ENCODE data around the gene FBRS.

FBRS gene

GRCh38 chr16:30657866-30658730 lies at the start of gene FBRS:
TSS of gene FBRS (plus strand) at chr16:30658431. CDS start at chr16:30659519, 1,088 bp downstream.
- Histone ChIP-seq H3K27ac (peak within 1 kb of the TSS; percentile 92 to 95), H3K4me3 (peak within 1 kb of the TSS; percentile 77)
- peak; percentile 66 for TF ChIP-seq CTCF (IDR thresholded peaks at IDR 0.05)
- peak; percentile 100 for DNase-seq (ENCODE audit: low spot score)

- TF ChIP-seq CTCF (IDR thresholded peaks at IDR 0.05) = no peak
- peak overlapping the region; percentile 88 for H3K4me3 ChIP-seq
- DNase-seq (ENCODE audit: low spot score) = peak; percentile 76
- H3K27ac ChIP-seq = peak overlapping the region; percentile 89 to 92
These were observed 49.0 kb upstream of the FBRS start for GRCh38 chr16:30609002-30609925.

- H3K27ac ChIP-seq = peak within 1 kb of the TSS; percentile 89 to 92
- TF ChIP-seq CTCF (IDR thresholded peaks at IDR 0.05) = no peak
These were observed 48.0 kb upstream of the FBRS start, which contains the start of gene ZNF689 for GRCh38 chr16:30609926-30610839. TSS of gene ZNF689 (minus strand) at chr16:30610389. CDS start at chr16:30610041, 348 bp downstream.

GRCh38 chr16:30615358-30616091 lies 42.7 kb upstream of the FBRS start:
- no peak overlapping the region for H3K27ac ChIP-seq
- no peak for DNase-seq (ENCODE audit: low spot score)
- no peak overlapping the region for H3K4me3 ChIP-seq
- TF ChIP-seq CTCF (IDR thresholded peaks at IDR 0.05) = no peak

More at GRCh38 chr16:30609926-30610839, 48.0 kb upstream of the FBRS start, which contains the start of gene ZNF689:
- H3K4me3 ChIP-seq = peak within 1 kb of the TSS; percentile 88
- DNase-seq (ENCODE audit: low spot score) = peak; percentile 98

GRCh38 chr16:30619202-30619601 lies 39.0 kb upstream of the FBRS start:
- Histone ChIP-seq H3K27ac (no peak overlapping the region), H3K4me3 (no peak overlapping the region)
- TF ChIP-seq CTCF (IDR thresholded peaks at IDR 0.05) = no peak
- no peak for DNase-seq (ENCODE audit: low spot score)

Measured in coronary artery (tissue), 2 donors.